Activated CD4-positive, alpha-beta T cell treated with anti-CD3 and anti-CD28 coated beads, Interleukin-10, Interleukin-2, amounts not matched to agents 100 ng/mL and 50 ng/mL, durations not matched to agents 16 hours and 8 hours (primary cell): ENCODE data around the gene CYLD.
A peak's percentile ranks its signal among the peaks of the same experiment; 100 is the strongest.

Experiments used
- DNase-seq: peaks from one replicate; pipeline ENCODE4 v3.0.0-alpha.2; 2020

CYLD gene

GRCh38 chr16:50821586-50821985 is 79.7 kb downstream of the CYLD start:
- no peak for DNase-seq

GRCh38 chr16:50822671-50823070 is 80.8 kb downstream of the CYLD start:
- no peak for DNase-seq

GRCh38 chr16:50826797-50827316 is 85.0 kb downstream of the CYLD start:
- DNase-seq: no peak

- DNase-seq: no peak
Measured at GRCh38 chr16:50828164-50828702, 86.3 kb downstream of the CYLD start.

- no peak for DNase-seq
Measured at GRCh38 chr16:50830698-50831097, 88.8 kb downstream of the CYLD start.

- DNase-seq: no peak
Measured at GRCh38 chr16:50831751-50832150, 89.9 kb downstream of the CYLD start.

- DNase-seq: no peak
Measured at GRCh38 chr16:50833929-50834328, 92.0 kb downstream of the CYLD start.

GRCh38 chr16:50834701-50835100 is 92.8 kb downstream of the CYLD start:
- no peak for DNase-seq

- DNase-seq: no peak
Measured at GRCh38 chr16:50835358-50836060, 93.6 kb downstream of the CYLD start.

GRCh38 chr16:50836121-50836621 is 94.3 kb downstream of the CYLD start:
- no peak for DNase-seq

- no peak for DNase-seq
Measured at GRCh38 chr16:50837324-50837723, 95.4 kb downstream of the CYLD start.

- peak; percentile 13 for DNase-seq
Measured at GRCh38 chr16:50838165-50838564, 96.3 kb downstream of the CYLD start.

- DNase-seq: no peak
Measured at GRCh38 chr16:50838885-50839284, 97.0 kb downstream of the CYLD start.

GRCh38 chr16:50839356-50839755 is 97.5 kb downstream of the CYLD start:
- DNase-seq: no peak

GRCh38 chr16:50839920-50840729 is 98.2 kb downstream of the CYLD start:
- DNase-seq: no peak

GRCh38 chr16:50841081-50841886 is 99.4 kb downstream of the CYLD start:
- peak; percentile 38 for DNase-seq

- no peak for DNase-seq
Measured at GRCh38 chr16:50842013-50842505, 100.2 kb downstream of the CYLD start.

GRCh38 chr16:50842589-50842988 is 100.7 kb downstream of the CYLD start:
- DNase-seq: peak; percentile 72

GRCh38 chr16:50844840-50845239 is 103.0 kb downstream of the CYLD start:
- no peak for DNase-seq

GRCh38 chr16:50845296-50845695 is 103.4 kb downstream of the CYLD start:
- no peak for DNase-seq

- no peak for DNase-seq
Measured at GRCh38 chr16:50846511-50846910, 104.6 kb downstream of the CYLD start.

GRCh38 chr16:50847166-50847565 is 105.3 kb downstream of the CYLD start:
- DNase-seq: no peak
